Amniotic epithelial cell (primary cell): ENCODE data around the gene TLX3.

Experiments used
- DNase-seq: peaks from one replicate; pipeline ENCODE4 v3.0.0-alpha.2; 2010; ENCODE audit warnings: low read depth

TLX3 gene

DNA sequence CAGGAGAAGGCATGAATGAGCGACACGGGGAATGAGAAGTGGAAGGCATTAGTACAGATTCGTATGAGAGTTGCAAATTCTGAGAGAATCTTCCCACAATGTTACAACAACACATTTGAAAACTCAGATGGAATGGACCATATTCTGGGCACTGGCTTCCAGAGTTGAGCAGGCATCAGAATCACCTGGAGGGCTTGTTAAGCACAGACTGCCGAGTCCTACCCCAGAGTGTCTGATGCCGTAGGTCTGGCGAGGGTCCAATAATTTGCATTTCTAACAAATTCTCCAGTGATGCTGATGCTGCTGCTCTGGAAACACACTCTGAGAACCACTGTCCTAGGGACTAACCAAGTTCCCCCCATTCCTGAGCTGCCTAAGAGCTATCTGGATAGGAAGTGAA lies 2.9 kb upstream of the TLX3 start:
- no peak for DNase-seq

DNA sequence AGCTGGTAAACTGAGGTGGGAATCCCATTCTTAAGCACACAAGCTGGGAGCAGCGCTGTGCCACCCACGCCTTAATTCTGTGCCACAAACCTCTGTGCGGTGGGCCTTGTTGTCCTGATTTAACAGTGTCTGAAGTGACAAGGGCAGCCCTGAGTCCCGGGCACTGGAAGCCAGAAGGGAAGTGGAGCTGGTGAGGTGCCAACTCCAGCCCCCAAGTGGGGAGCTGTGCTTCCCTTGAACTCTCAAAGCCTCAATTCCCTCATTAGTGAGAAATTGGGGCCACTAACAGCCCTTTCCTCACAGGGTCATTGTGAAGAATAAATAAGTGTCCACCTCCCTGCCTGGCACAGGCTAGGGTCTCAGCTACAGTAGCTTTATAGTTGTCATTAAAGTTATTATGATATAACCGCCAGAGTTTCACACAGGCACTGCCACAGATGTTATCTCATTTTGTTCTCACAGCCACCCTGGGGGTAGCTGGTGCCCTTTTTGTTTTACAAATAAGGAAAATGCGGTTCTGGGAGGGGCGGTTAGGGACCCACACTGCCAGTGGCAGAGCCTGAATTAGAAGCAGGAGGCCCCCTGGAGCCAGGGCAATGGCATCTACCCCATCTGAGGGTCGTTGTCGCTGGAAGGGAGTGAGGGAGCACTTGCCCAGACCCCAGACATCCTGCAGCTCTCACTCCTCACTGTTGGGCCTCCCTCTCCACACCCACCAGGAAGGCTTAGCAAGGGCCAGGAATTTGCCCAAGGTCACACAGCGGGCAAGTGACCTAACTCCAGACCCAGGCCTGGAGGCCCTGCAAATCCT lies 2.1 kb upstream of the TLX3 start:
- no peak for DNase-seq

DNA sequence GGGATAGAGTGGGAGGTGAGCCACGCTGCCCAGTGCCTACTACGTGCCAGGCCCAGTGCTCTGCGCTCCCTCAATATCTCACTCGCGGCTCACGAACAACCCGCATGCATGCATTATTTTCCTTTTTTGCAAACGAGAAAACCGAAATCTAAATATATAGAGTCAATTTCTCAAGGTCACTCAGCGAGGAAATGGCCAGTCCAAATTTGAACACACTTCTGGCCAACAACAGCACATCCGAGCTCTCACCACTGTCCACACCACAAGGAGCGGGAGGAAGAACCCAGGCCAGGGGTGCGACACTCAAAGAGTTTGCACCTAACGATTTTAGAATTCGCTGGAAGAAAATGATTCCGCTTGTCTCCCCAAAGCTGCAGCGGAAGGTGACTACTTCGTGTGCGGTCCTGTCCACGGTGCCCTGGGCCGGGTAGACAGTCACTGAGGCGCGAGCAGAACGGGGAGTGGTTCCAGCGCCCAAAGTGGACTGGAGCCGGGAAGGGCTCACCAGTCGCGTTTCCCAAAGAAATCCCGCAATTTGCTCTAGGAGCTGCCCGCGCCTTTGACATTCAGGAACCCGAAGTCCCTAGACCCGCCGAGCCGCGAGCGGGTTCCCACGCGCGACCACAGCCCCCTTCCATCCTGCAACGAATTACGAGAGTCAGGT lies 1.1 kb upstream of the TLX3 start:
- no peak for DNase-seq

DNA sequence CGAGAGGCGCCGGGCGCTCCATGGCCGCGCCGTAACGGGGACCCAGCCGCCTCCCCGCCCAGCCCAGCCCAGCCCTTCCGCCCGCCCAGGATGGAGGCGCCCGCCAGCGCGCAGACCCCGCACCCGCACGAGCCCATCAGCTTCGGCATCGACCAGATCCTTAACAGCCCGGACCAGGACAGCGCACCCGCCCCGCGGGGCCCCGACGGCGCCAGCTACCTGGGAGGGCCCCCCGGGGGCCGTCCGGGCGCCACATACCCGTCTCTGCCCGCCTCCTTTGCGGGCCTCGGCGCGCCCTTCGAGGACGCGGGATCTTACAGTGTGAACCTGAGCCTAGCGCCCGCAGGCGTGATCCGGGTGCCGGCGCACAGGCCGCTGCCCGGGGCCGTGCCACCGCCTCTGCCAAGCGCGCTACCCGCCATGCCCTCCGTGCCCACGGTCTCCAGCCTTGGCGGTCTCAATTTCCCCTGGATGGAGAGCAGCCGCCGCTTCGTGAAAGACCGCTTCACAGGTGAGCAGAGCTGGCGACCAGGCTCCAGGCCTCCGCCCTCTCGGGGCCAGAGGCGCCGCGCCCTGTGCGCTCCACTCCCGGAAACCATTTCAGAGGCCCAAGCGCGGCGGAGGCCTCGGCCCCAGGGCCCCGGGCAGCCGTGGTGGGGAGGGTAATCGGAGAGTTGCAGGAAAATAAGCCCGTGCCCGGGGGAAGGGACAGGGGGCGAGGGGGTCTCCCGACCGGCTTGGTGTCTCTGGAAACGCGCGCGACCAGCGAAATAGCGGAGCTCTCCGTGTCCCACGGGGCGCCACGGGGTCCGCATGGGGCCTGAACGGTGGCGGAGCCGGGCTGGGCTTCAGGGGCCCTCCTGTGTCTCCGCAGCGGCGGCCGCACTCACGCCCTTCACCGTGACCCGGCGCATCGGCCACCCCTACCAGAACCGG lies 496 bp downstream of the TLX3 start:
- no peak for DNase-seq

DNA sequence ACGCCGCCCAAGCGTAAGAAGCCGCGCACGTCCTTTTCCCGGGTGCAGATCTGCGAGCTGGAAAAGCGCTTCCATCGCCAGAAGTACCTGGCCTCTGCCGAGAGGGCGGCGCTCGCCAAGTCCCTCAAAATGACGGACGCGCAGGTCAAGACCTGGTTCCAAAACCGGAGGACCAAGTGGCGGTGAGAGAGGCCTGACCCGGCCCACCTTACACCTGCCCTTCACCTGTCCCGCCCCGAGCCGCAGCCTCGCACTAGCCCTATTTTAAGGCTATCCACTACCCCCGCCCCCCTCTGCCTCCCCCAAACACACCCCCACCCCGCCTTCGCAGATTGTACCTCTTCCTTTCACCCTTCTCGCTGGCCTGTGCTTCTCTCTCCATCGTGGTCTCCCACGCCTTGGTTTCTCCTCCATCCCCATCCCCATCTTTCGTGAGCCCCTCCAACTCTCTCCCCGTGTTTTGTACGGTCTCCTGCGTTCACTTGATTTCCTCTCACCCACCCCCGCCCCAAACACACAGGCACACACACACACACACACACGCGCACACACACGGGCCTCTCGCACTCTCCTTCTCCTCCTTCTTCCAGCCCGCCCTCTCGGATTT lies 1.3 kb downstream of the TLX3 start:
- DNase-seq = no peak

DNA sequence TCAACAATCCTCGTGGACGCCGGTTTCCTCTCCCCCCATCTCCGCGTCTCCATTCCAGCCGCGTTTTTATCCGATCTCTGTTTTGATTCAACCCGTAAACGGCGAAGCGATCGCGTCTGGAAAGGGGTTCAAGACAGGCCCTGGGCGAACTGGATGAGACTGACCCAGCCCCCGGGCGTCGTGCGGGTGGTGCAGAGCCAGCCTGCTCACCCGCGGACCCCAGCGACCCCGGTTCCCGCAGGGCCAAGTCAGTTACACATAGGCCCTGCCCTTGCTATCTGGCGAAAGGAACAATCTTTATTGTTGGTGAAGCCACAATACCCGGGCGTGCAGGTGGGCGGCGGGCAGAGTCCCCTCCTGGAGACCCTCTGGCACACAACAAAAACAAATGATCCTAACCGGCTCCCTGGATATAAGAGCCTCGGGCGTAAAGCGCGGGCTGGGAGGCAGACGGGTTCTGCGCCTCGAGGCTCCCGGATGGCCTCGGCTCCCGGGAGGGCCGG lies 1.8 kb downstream of the TLX3 start:
- DNase-seq = no peak

DNA sequence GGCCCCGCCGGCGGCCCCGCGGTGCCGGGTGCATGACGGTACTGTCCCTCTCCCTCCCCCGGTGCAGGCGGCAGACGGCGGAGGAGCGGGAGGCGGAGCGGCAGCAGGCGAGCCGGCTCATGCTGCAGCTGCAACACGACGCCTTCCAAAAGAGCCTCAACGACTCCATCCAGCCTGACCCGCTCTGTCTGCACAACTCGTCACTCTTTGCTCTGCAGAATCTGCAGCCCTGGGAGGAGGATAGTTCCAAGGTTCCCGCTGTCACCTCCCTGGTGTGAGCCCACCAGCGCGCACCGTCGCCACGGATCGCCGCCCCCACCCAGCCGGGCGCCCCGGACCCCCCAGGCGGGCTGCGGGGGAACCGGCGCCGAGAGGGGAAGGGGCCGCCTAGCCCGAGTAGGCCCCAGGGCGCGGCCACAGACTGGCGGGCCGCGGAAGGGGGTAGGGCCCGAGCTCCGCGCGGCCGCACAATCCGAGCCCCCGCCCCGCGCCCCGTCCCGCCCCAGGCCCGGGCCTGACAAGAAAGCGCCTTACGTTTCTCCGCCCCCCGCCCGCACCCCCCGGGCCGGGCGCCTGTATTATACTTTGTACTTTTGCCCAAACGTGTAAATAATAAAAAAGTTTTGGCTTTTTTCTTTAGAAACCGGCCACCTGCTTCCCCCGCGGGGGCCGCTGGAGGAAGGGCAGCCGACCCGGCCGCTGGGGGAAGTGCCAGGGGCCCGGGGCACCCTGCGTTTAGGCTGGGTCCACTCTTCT lies 2.5 kb downstream of the TLX3 start:
- DNase-seq = no peak

DNA sequence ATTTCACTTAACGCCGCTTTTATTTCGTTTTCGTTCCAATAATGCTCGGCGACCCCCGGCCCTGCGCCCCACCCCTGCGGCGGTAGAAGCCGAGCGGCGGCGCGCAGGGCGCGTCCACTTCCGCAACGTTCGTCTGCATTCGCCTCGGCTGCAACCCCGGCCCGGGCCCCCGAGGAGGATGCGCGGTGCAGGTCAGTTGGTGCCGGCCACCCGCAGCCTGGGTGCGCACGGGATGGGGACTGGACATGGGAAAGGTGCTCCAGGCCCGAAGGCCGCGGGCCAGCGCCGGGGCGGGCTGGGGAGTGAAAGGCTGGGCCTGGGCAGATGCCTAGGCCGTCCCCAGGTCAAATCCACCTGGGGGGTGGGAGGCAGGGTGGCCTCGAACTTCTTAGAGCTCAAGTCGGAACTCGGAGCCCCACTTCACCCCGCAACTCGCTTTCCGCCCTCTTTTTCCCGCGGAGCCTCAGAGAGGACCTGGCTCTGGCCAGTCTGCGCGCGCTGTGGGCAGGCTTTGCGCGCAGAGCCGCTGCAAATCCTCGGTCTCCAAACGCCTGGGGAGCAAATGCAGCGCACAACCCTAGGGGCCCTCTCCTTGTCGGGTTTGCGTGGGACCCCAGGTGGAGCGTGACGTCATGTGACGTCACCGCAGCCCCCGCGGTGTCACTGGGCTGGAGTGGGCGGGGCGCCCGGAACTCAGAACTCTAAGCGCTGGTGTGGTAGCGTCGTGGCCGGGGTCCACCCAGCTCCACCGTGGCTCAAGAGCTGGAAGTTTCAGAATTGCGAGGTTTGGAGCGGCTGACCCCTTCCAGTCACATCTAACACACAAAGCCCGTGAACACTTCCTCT lies 3.3 kb downstream of the TLX3 start:
- no peak for DNase-seq

DNA sequence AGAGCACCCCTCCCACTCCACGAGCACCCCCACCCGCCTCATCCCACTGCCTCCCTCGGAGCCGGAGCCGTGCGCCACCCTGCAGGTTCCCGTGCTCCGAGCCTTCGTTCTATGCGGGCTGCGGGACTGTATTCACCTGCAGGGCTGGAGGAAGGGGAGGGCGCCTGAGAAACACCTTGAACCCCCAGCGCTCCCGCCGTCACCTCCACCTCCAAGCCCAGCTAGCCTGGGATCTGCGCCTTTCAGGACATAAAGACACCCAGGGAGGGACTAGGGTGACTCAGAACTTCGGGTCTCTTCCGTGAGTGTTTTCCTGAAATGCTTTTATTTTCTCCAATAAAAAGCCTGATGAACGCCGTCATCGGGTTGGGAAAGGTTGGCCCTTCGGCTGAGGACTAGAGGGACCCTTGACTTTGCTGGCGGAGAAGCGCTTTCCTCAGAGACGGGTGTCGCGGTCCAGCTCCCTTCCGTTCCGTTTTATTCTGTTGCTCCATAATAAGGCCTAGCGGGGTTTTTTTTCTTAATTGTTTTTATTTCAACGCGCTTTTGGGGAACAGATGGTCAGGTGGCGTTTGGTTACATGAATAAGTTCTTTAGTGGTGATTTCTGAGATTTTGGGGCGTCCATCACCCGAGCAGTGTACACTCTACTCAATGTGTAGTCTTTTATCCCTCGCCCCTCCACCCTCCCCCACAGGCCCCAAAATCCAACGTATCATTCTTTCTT lies 4.6 kb downstream of the TLX3 start:
- DNase-seq = no peak

DNA sequence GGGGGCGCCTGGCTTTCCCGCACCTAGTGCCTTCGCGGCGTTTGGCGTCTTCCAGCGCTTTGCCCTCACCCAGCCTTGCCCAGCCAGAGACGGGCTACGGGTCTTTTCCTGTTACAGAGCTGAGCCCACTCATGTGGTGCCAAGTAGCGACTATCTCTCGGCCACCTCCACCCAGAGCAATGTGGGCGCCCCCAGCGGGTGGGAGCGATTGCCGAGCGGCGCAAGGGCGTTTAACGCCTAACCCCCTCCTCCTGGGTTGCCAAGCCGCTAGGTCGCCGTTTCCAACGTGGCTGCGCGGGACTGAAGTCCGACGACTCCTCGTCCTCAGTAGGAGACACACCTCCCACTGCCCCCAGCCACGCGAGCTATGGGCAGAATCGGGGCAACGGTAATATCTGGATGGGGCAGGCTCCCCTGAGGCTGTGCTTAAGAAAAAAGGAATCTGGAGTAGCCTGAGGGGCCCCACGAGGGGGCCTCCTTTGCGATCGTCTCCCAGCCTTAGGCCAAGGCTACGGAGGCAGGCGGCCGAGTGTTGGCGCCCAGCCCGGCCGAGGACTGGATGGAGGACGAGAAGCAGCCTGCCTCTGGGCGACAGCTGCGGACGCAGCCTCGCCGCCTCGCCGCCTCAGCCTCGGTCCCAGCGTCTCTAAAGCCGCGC lies 5.8 kb downstream of the TLX3 start:
- DNase-seq = no peak

DNA sequence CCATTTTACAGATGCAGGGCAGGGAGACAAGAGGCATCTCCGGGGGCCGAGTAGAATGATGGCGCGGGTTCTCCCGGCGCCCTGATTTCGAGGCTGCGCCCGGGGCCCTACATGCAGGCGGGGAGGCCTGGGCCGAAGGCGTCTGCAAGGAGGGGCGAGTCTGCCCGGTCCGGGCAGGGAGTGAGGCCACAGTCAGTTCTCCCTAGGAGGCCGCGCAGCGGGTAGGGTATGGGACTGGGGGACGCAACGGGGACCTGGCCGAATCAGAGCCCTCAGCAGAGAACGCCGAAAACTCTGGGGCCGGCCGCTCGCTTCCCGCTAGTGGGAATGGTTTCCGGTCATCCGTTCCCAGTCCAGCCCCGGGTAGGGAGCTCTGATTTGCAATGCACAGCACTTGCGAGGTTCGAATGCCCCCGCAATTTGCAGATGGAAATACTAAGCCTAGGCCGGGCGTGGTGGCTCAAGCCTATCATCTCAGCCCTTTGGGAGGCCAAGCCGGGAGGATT lies 6.4 kb downstream of the TLX3 start:
- no peak for DNase-seq

DNA sequence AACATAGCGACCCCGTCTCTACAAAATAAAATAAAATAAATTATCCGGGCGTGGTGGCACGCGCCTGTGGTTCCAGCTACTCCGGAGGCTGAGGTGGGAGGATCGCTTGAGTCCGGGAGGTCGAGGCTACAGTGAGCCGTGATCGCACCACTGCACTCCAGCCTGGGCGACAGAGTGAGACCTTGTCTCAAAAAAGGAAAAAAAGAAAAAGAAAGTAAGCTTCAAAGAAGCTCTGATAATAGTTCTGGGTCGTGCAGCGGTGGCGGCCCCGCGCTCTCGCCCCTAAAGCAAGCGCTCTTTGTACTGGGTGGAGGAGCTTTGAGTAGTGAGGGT lies 6.8 kb downstream of the TLX3 start:
- no peak for DNase-seq

DNA sequence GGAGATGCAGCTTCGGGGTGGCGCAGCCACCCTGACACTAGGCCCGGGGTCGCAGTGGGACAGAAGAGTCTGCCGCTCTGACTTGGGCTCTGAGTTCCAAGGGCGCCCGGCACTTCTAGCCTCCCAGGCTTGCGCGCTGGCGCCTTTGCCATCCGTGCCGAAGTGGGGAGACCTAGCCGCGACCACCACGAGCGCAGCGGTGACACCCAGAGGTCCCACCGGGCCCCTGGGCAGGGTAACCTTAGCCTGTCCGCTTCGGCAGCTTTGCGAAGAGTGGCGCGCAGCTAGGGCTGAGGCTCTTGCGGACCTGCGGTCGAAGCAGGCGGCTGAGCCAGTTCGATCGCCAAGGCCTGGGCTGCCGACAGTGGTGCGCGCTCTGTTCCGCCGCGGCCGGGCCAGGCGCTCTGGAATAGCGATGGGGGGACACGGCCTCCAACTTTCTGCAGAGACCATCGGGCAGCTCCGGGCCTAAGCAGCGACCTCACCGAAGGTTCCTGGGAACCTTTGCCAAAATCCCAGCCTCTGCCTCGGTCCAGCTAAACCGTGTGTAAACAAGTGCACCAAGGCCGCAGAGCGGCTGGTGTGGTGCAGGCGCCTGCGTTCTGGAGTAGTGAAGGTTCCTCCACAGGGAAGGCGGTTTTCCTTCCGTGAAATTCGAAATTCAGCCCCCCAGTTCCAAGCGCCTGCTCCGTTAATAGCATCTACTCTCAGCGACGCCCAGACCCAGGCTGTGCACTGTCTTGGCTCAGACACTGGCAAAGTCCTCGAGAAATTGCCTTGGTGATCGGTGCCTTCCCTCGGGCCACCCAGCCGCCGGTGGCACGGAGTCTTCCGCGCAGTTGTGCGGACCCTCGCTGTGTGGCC lies 7.4 kb downstream of the TLX3 start:
- no peak for DNase-seq

DNA sequence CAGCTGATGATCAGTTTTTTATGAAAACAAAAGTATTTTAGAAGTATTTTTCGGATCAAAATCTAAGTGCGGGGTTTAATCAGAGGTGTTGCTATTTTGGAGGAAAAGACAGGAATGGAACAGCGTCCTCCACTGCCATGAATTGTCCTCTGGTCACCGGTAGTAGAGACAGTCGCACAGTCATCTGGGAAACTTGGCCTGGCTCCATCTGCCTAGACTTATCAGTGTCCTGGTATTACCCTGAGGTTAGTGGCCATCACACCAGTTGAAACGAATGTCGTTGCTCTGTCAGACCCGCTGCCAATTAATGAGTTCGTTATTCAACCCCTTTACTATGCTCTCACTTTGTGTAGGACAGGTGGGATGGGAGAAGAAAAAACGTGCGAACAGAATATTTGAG lies 8.2 kb downstream of the TLX3 start:
- DNase-seq = no peak

DNA sequence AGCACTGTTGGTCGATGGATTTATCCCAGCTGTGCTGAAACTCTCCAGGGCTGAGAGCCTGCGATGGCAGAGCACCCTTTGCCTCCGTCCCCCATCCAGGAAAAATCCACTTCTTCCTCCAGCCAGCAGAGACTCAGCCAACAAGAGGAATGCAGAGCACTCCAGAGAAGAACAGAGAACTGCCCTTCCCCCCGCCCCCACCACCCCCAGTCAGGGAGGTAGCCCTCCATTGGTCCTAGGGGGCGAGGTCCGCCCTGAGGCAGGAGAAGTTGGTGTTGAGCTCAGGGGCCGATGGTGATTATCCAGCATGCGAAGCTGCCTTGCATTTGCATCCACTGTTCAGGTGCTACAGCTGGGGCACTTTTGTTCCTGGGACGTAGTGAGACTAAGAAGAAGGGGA lies 9.0 kb downstream of the TLX3 start:
- DNase-seq = no peak

DNA sequence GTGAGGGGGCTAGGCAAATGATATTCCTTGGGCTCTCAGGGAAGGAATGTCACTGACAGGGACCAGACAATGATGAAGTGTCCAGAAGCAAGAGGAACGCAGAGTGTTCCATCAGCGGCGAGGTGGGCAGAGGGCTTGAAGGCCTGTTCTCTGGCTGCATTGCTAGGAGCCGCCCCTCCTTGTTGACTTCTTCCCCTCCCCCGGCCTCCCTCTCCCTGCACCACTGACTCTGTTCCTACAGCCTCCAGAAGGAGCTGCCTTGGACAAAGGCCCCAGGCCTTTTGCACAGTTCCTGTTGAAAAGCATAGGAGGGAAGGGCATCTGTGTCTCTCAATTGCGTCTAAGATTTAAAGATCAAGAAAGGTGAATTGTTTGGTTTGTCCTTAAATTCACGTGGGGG lies 12.4 kb downstream of the TLX3 start:
- DNase-seq = no peak

DNA sequence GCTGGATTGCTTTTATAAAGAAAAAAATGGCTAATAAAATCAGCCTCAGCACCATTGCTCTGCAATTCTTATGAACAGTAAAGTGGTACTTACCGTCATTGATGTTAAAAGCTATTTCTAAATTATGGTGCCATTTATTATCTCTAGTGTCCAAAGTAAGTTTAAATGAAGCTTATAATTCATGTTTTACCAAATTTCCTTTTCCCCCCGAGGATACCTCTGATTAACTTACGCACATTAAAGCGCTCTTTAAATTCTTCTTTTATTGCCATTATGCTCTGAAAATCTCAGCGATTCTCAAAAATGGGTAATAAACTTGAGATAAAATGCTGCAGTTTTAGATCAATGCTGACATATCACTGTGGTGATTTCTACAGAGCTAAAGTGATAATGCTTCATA lies 13.5 kb downstream of the TLX3 start:
- DNase-seq = no peak

DNA sequence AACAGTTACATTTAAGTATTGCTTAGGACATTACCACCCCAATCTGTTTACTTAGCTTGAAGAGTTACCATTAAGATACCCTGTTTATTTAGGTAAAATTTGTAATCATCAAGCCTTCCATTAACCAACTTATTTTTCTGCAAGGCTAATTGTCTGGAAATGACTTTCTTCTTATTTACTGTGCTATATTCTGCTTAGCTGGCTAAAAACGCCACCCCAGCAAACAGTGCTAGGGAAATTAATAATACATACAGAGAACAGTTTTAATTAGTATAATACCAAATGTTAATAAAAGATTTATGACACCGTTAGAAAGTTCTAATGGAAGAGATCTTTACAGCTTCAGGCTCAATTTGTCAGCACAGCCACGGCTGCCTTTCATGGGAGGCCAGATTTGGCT lies 14.0 kb downstream of the TLX3 start:
- DNase-seq = no peak
